HPDE6-E6E7 (cell line): ENCODE measurements around the gene TNFSF13B.
"Not testable (repeated sequence)": the region's sequence is repeated elsewhere in the genome, so short reads cannot be mapped to it uniquely, and the experiment has no call there.

Experiments used
- DNase-seq: peaks from one replicate; pipeline ENCODE4 v3.0.0; 2011; ENCODE audit warnings: missing footprints; ENCODE audit errors: extremely low spot score

Gene TNFSF13B

DNA sequence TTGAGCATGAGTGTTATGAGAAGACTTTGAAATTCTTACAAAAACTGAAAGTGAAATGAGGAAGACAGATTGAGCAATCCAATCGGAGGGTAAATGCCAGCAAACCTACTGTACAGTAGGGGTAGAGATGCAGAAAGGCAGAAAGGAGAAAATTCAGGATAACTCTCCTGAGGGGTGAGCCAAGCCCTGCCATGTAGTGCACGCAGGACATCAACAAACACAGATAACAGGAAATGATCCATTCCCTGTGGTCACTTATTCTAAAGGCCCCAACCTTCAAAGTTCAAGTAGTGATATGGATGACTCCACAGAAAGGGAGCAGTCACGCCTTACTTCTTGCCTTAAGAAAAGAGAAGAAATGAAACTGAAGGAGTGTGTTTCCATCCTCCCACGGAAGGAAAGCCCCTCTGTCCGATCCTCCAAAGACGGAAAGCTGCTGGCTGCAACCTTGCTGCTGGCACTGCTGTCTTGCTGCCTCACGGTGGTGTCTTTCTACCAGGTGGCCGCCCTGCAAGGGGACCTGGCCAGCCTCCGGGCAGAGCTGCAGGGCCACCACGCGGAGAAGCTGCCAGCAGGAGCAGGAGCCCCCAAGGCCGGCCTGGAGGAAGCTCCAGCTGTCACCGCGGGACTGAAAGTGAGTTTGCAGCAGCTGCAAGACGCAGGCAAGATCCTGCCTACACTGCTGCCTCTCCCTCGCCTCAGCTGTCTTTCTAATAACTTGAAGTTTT lies at the start of gene TNFSF13B:
TSS of gene TNFSF13B (plus strand) at position 118 of the 728 bp plus-strand sequence. CDS start at position 296, 178 bp downstream.
- no peak for DNase-seq

- DNase-seq, result peak; percentile 34
Observed at GRCh38 chr13:108220041-108220440, 49.5 kb upstream of the TNFSF13B start.

- DNase-seq, result no peak
Observed at GRCh38 chr13:108223687-108224503, 45.6 kb upstream of the TNFSF13B start.

DNA sequence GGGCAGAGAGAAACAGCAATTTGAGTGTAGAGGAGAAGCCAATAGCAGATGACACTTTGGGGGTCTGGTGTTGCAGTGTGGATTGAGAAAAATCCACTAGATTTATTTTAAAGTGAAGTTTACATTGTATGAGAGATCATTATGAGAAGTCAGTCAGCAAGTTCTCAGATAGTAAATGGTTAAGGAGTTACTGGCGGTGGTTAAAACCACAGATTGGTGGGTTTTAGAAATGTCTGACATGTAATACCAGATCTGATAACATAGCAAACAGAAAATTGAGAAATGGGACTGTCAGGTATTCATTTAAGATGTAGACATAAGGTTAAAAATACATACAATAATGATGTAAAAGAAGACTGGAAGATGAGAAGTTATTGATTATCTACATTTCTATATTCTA lies 44.1 kb upstream of the TNFSF13B start:
- DNase-seq, result no peak

- no peak for DNase-seq
Observed at GRCh38 chr13:108226184-108226583, 43.3 kb upstream of the TNFSF13B start.

DNA sequence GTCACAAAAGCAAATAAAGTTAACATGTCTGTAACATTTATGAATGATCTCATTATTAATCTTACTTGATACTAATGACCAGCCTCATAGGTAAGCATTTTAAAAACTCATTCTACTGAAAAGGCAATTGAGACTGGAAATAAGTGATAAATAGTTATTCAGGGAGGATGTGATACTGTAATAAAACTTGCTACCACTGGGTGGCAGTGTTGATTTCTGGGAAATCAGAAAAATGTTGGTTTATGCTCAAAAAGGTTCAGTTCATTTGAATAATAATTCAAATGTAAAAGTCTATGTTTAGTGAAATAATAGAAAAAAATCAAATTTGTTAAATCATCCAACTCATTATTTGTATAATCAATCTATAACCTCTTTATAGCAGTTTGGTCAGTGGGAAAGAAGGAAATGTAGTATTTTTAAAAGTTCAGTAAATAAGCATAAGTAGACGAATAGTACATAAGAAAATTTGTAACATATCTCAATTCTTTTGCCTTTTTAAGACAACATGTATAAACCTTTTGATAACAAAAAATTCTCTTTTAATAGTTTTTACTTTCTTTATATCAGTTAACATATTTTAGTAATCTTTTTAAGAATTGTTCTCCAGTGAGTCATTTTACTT lies 41.8 kb upstream of the TNFSF13B start:
- DNase-seq, result no peak

GRCh38 chr13:108230377-108230776 lies 39.1 kb upstream of the TNFSF13B start:
- DNase-seq, result no peak

- DNase-seq, result no peak
Observed at GRCh38 chr13:108249150-108249549, 20.4 kb upstream of the TNFSF13B start.

- DNase-seq, result no peak
Observed at GRCh38 chr13:108257248-108257647, 12.3 kb upstream of the TNFSF13B start.

- DNase-seq, result no peak
Observed at GRCh38 chr13:108263621-108264355, 5.7 kb upstream of the TNFSF13B start.

- DNase-seq, result no peak
Observed at GRCh38 chr13:108266321-108266990, 3.1 kb upstream of the TNFSF13B start.

GRCh38 chr13:108267347-108267746 lies 2.2 kb upstream of the TNFSF13B start:
- no peak for DNase-seq

GRCh38 chr13:108267855-108268254 lies 1.7 kb upstream of the TNFSF13B start:
- DNase-seq, result not testable (repeated sequence)

DNA sequence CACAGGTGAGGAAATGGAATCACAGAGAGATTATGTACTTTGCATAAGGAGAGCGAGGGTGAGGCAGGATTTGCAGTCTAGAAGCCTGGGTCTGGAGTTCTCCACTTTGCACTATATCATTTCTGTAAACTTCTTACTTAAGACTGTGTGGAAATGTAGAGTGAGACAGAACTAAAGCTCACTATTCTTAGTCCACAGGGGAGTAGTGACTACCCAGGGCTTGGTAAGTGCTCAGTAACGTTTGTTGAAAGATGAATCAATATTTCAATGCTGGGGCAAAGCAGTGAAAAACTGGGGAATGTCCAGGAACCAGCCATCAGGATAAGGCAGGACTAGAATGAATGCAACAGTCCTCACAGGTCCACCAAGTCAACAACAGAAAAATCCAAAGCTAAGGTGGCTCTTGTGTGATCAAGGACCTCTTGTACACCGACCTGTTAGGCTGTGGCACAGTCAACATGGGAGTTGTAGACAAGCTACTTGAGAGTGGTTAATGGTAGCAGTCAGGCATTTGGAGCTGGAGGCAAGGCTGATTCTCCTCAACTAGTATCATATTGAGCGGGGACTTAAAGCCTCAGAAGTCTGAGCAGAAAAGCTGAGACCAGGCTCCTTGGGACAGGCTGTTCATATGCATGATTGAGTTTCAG lies 929 bp upstream of the TNFSF13B start:
- DNase-seq, result no peak

- DNase-seq, result no peak
Observed at GRCh38 chr13:108270442-108270841, 924 bp downstream of the TNFSF13B start.

- DNase-seq, result no peak
Observed at GRCh38 chr13:108272333-108272732, 2.8 kb downstream of the TNFSF13B start.

GRCh38 chr13:108273429-108274118 lies 4.1 kb downstream of the TNFSF13B start:
- DNase-seq, result no peak

DNA sequence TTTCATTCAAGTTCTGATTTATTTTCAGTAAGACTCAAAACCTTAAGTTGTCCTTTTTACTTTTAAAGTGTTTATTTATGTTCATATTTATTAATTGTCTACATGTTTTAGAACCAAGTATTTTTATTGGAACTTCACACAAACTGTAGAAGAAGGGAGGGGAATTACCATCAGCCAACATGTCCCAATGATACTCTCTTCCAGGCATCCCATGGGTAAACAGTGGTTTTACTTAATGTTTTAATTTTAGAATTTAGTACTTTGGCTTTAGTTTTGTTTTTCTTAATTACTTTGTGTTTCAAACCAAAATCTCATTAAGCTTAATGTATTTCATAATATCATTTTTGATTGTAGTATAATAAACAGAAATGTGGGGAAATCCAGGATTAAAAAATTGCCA lies 5.2 kb downstream of the TNFSF13B start:
- no peak for DNase-seq

- no peak for DNase-seq
Observed at GRCh38 chr13:108276060-108276459, 6.5 kb downstream of the TNFSF13B start.

GRCh38 chr13:108278466-108278865 lies 8.9 kb downstream of the TNFSF13B start:
- no peak for DNase-seq
